NCI-H128 (cell line): ENCODE results near the gene SPRR2G.
"Not testable (repeated sequence)": the region's sequence is repeated elsewhere in the genome, so short reads cannot be mapped to it uniquely, and the experiment has no call there.

Source experiments
- DNase-seq: peaks from one replicate; lab custom pipeline; 2025; ENCODE audit not compliant: unreplicated experiment; lab: John Stamatoyannopoulos, UW

Gene SPRR2G

DNA sequence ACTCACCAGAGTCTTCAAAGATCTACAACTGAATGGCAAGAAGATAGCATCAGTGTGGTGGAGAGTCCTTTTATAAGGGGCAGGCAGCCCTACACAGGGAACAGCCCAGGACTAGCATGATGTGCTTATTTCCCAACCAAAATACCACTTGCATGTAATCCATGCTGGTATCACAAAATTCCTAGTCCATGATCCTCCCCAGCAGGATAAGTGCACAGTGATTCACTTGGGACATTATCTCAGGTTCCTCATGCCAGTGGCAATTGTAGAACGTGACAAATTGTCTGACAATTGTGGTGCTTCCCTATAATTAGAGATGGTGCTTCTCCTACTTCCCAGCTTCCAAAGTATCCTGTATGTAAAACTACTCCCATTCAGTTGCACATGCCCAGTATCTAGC lies at the start of gene SPRR2G:
Gene SPRR2G (minus strand): TSS at position 45 of the 400 bp plus-strand sequence. CDS start 780 bp downstream, outside the sequence.
- DNase-seq, result no peak

DNA sequence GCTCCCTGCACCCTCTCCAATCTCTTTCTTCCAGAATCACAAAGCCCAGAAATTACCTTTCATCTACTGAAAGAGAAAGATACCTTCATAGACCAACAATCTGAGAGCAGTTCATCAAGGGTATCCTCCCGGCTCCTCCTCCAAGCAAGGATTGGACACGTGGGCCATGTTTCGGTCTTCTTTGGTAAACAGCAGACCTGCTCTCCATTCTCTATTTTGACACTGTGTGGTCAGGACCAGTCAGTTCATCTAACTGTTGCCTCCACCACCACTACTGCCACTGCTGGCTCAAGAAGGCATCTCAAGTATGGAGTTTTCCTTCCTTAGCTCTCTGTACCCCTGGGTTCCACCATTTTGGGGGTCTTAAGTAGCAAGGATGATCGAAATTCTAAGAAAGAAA lies 44.5 kb upstream of the SPRR2G start:
- no peak for DNase-seq

DNA sequence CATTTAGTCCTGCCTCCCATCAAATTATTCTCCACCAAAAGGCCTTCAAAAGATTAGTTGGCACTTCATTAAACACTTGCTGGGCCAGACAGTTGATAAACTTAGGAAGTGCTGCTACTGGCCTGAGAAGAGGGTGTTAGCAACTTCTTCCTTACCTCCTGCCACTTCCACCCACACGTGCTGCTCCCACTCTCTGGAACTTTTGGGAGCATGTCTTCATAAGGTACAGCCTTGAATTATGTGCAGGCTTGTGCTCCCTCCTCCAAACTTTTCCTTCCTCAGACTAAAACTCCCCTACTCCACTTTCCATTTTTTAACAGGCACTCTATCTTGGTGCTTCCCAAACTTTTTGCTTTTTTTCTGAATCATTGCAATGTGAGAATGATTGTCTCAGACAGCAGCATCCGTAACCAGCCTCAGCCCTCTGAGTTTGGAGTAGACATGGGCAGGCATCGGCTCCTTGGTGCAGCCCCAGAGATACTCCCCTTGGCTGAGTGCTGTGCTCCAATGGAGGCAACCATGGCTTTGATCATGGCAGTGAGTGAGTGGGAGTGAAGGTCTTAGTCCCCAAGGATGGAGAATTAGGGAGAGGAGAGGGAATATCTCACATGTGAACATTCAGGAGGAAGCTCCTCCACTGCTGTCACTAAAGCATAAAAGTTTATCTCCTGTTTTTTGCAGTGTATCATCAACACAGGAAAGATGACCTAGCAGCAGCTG lies 43.8 kb upstream of the SPRR2G start:
- no peak for DNase-seq

GRCh38 chr1:153192697-153193096 lies 42.0 kb upstream of the SPRR2G start:
- DNase-seq, result no peak

DNA sequence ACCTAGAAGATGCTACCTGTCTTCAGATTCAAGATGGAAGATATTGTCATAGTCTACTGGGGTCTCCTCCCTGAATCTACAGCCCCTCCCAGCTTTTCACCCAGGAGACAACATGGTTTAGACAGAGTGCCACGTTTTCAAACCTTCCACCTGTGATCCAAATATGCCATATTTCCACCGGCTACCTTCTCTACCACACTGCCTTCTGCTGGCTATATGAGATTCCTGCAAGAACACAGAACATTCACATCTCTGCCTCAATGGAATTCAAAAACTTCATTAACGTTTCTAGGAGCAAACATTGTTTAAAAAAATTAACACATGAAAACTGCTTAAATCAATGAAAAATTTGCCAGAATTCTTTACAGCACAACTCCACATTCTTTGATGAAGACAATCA lies 39.7 kb upstream of the SPRR2G start:
- DNase-seq, result no peak

DNA sequence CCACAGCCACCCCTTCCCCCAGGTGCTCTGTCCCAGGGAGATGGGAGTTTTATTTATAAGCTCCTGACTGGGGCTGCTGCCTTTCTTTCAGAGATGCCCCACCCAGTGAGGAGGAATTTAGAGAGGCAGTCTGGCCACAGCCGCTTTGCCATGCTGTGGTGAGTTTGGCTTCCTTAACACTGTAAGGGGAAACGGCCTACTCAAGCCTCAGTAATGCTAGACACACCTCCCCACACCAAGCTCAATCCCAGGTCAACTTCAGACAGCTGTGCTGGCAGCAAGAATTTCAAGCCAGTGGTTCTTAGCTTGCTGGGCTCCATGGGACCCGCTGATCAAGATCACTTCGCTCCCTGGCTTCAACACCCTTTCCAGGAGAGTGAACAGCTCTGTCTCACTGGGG lies 37.6 kb upstream of the SPRR2G start:
- not testable (repeated sequence) for DNase-seq

DNA sequence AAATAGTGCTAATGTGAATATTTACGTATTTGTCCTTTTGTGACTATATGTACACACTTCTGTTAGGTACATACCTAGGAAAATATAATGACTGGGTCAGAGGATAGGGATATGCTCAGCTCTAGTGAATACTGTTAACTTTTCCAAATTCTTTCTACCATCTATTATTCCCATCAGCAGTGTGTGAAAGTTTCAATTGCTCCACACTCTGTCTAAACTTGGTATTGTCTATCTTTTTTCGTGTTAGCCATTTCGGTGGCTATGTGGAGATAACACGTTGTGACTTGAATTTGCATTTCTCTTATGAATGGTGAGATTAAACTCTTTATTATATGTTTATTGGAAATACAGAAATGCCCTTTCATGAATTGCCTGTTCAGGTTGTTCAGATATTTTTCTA lies 29.9 kb upstream of the SPRR2G start:
- no peak for DNase-seq

DNA sequence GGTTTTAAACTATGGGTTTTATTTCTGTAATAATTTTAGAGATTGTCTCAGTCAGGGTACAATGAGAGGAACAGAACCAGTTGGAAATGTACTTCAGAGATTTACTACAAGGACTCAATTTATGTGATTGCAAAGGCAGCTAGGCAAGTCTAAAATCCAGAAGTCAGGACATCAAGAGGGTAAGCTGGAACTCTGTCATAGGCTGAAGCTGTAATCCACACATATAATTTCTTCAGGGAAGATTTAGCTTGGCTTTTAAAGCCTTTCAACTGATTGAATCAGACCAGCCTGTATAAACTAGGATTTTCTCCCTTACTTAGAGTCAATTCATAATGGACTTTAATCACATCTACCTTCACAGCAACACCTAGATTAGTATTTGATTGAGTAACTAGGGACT lies 28.2 kb upstream of the SPRR2G start:
- no peak for DNase-seq

GRCh38 chr1:153174624-153175023 lies 23.9 kb upstream of the SPRR2G start:
- DNase-seq, result no peak

- DNase-seq, result no peak
Observed at GRCh38 chr1:153168686-153169085, 18.0 kb upstream of the SPRR2G start.

DNA sequence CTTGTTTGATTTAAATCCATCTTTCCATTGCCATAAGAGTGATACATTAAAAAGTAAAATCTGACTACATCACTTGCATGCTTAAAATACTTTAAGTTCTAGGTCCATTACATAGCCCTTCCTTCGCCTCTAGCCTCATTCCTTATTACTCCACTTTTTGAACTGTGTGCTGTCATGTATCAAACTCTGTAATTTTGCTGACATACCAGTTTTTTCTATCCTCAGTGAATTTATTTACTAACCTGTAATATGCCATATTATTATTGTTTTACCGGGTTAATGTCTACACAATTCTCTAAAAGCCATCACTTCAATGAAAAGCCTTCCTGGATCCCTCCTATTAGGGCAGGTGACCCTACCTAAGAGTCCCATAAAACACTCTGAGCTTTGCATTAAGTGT lies 4.9 kb upstream of the SPRR2G start:
- DNase-seq, result no peak

DNA sequence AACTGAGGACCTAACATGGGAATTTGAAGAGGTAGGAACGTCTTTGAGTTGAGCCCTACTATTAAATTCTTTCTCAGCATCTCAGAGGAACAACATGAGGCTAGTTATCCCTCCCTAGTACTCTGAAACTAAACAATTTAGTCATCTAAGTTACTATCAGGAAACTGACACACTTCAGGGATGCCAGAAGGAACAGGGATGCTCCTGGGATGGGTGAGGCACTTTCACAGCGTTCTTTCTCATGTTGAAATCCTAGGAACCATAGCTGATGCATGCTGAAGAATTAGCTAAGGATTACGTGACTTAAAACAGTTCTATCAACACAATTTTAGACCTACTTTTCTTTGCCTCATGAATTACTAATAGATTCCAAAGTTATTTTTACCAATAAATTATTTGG lies 1.8 kb upstream of the SPRR2G start:
- DNase-seq, result no peak

- no peak for DNase-seq
Observed at GRCh38 chr1:153141377-153141776, 9.3 kb downstream of the SPRR2G start.

GRCh38 chr1:153140484-153140883 lies 10.2 kb downstream of the SPRR2G start:
- no peak for DNase-seq

- no peak for DNase-seq
Observed at GRCh38 chr1:153133743-153134142, 16.9 kb downstream of the SPRR2G start.

GRCh38 chr1:153133267-153133666 lies 17.4 kb downstream of the SPRR2G start:
- no peak for DNase-seq

- not testable (repeated sequence) for DNase-seq
Observed at GRCh38 chr1:153128688-153129087, 22.0 kb downstream of the SPRR2G start.

- DNase-seq, result no peak
Observed at GRCh38 chr1:153127296-153127695, 23.4 kb downstream of the SPRR2G start.

DNA sequence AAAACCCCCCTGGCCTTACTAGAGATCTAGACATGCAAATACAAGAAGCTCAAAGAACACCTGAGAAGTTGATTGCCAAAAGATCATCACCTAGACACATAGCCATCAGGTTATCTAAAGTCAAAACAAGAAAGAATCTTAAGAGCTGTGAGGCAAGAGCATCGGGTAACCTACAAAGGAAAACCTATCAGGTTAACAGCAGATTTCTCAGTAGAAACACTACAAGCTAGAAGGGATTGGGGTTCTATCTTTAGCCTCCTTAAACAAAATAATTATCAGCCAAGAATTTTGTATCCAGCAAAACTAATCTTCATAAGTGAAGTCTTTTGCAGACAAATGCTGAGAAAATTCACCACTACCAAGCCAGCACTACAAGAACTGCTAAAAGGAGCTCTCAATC lies 25.2 kb downstream of the SPRR2G start:
- DNase-seq, result no peak

DNA sequence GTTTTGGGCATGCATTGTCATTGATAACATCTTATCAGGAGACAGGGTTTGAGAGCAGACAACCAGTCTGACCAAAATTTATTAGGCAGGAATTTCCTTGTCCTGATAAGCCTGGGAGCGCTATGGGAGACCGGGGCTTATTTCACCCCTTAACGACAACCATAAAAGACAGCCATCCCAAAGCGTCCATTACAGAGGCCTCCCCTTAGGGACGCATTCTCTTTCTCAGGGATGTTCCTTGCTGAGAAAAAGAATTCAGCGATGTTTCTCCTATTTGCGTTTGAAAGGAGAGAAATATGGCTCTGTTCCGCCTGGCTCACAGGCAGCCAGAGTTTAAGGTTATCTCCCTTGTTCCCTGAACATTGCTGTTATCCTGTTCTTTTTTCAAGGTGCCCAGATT lies 26.9 kb downstream of the SPRR2G start:
- not testable (repeated sequence) for DNase-seq

DNA sequence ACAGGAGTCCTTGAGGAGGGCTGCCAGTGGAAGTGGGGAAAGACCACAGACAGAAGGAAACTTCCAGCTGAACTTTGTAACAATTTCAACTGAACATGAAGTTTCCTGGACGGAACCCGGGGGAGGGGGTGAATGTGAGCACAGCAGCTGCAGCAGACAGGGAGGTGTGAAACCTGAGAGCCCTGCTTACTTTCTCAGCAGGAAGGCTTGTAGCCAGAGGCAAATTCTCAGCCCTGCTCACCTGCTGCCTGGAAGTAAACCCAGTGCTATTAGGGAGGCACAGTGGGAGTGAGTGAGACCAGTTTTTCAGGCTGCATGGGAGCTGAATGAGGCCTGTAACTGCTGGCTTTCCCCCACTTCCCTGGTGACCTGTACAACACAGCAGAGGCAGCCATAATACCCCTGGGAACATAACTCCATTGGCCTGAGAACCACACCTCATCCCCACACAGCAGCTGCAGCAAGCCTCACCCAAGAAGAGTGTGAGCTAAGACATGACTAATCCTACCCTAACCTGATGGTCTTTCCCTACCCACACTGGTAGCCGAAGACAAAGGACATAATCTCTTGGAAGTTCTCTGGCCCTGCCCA lies 27.8 kb downstream of the SPRR2G start:
- peak; percentile 67 for DNase-seq

- DNase-seq, result no peak
Observed at GRCh38 chr1:153120945-153121344, 29.7 kb downstream of the SPRR2G start.

DNA sequence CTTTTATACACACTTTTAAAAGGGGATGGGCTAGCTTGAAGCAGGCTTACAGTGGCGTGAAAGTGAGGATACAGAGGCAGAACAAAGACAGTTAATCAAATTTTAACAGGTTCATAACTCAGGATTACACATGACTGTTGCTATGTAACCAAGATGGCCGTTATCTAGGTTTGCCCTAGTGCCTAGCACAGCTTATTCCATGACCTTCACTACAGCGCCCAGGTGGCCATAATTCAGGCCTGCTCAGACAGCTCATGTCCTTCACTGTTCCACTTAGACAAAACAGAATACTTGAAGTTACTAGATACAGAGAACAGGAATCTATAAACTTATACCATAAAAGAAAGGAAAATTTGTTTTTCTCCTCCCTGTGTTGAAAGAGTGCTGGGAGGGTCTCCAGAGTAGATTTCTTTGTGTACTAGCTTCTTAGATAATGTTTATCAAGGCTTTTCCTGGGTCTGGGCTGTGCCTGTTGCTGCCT lies 31.2 kb downstream of the SPRR2G start:
- DNase-seq, result no peak
